GM12891 (cell line): ENCODE results near the gene LRP1B.

Source experiments
- POLR2A ChIP-seq: IDR thresholded peaks from 2 replicates; pipeline ENCODE4 v1.6.1; 2011; ENCODE audit warnings: low read depth, low read length, control low read depth
- POLR2AphosphoS5 ChIP-seq: IDR thresholded peaks from 2 replicates; pipeline ENCODE4 v1.6.1; 2011; ENCODE audit warnings: low read depth, low read length, control low read depth

DNA sequence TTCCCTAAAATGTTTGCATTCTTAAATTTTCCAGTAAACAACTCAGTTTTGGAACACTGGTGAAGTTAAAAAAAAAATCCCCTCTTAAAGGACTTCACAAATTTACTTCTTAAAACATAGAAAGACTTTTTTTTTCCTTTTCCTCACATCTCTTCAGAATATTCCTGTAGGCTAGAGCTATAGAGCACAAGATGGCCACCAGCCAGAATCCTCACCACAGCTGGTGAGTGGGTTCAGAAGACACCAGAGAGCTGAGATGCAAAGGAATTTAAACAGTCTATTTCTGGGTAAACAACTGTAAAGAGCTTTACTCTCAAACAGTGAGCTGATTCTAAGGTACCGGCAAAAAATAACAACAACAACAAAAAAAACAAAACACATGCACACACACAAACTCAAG lies 252.8 kb downstream of the LRP1B start:
- no peak for TF ChIP-seq POLR2A
- no peak for TF ChIP-seq POLR2AphosphoS5
